Measurements from ENCODE around the gene TMUB2.

Gene TMUB2

DNA sequence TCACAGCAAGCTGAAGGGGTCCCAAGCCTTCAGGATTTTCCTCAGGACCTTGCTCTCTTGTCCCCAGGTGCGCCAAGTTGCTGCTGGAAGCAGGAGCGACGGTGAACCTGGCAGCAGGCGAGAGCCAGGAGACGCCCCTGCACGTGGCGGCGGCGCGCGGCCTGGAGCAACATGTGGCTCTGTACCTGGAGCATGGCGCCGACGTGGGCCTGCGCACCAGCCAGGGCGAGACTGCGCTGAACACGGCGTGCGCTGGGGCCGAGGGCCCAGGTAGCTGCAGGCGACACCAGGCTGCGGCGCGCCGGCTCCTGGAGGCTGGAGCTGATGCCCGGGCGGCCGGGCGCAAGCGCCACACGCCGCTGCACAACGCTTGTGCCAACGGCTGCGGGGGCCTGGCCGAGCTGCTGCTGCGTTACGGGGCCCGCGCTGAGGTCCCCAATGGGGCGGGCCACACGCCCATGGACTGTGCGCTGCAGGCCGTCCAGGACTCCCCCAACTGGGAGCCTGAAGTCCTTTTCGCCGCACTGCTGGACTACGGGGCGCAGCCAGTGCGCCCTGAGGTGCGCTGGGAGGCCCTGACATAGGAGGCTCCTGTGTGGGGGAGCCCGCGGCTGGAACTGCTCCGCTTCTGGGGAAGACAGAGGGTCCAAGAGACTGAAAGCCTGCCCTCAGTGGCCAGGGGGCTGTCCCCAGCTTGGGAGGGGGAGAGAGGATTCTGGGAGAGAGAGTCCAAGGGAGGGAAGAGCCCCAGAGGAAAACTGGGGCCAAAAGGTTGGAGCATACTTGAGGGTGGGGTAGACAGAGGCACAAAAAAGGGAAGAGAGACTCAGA lies 9.9 kb upstream of the TMUB2 start:
- in situ Hi-C loops (cut with HindIII; ENCODE audit: low sequenced_read_pairs), result no loop called here

DNA sequence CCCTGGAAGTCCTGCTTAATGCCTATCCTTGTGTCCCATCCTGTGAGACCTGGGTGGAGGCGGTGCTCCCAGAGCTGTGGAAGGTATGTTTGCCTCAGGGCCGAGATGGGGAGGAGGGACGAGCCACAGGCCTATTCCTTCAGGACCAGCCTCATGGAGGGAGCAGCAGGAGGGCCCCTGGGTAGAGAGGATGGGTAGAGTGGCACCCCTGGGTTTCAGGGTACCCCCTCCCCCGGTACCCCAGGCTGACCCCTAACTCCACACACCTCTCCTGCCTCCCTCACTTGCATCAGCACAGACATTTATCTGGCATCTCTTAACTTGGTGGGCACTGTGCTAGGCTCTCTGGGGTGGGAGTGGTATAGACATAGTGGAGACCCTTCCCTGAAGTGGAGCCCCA lies 9.1 kb upstream of the TMUB2 start:
- in situ Hi-C loops (cut with HindIII; ENCODE audit: low sequenced_read_pairs), result no loop called here

DNA sequence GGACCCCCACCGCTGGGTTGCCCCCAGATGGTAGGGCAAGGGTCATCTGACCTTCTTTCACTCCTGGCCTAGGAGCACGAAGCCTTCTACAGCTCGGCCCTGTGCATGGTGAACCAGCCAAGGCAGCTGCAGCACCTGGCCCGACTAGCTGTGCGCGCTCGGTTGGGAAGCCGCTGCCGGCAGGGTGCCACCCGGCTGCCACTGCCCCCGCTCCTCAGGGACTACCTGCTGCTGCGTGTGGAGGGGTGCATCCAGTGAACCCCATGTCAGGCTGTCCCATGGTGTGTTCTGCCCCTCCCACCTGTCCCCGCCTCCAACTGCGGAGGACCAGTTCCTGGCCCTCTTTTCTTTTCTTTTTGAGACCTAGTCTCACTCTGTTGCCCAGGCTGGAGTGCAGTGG lies 8.6 kb upstream of the TMUB2 start:
- in situ Hi-C loops (cut with HindIII; ENCODE audit: low sequenced_read_pairs), result no loop called here

DNA sequence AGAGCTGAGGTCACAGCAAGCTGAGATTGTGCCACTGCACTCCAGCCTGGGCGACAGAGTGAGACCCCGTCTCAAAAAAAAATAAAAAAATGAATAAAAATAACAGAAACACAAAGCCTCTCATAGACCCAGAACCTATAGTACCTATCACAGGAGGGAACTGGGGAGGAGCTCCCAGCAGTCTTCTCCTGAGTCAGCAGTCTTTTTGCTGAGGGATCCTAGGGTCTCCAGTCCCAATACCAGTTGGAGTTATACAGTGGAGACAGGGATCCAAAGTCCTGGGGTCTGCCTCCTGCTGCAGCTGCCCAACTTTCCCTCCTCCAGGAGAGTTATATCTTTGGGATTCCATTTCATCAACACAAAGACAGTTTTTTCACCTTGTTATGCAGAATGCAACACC lies 3.7 kb upstream of the TMUB2 start:
- in situ Hi-C loops (cut with HindIII; ENCODE audit: low sequenced_read_pairs), result no loop called here

DNA sequence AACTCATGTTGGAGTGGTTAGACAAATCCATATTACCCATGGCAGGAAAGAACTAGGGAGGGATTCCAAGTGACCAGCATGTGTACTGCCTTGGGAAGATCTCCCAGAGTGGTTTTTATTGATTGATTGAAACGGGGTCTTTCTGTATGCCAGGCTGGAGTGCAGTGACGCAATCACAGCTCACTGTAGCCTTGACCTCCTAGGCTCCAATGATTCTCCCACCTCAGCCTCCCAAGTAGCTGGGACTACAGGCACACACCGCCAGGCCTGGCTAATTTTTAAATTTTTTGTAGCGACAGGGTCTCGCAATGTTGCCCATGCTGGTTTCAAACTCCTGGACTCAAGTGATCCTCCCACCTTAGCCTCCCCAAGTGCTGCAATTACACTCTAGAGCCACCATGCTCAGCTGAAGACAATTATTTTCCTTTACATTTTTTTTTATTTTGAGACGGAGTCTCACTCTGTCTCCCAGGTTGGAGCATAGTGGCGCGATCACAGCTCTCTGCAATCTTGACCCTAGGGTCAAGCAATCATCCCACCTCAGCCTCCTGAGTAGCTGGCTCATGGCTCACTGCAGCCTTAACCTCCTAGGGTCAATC lies 2.5 kb upstream of the TMUB2 start:
- in situ Hi-C loops (cut with HindIII; ENCODE audit: low sequenced_read_pairs), result no loop called here

DNA sequence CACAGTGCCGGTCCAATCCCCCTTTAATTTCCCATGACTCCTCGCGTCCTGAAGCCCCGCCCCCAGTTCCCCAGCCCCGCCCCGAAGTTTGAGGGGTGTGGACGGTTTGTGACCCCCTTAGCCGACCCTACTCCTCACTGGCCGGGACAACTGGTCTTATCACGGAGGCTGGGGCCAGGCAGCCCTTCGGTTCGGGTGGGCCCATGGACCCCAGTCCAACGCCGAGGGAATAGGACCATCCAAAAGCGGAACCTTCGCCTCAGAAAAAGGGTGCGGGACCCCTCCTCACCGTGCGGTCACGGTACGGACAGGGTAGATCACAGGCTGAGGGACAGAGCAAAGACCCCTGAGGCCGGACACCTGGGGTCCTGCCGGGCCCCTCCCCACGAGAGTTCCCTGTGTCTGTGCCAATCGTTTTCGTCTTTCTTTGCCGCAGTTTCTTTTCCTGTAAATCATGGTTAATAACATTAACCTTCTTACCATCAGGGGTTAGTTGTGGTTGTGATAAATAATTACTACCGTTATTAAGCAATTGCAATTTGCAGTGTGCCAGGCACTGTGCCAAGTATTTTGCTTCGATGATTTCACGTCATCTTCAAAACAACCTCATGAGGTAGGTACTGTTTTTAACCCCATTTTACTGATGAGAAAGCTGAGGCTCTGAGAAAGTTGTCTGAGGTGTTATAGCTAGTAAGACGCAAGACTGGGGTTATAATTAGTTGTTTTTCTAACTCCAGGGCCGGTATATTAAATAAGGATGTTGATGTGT lies 543 bp downstream of the TMUB2 start:
- in situ Hi-C loops (cut with HindIII; ENCODE audit: low sequenced_read_pairs), result no loop called here

DNA sequence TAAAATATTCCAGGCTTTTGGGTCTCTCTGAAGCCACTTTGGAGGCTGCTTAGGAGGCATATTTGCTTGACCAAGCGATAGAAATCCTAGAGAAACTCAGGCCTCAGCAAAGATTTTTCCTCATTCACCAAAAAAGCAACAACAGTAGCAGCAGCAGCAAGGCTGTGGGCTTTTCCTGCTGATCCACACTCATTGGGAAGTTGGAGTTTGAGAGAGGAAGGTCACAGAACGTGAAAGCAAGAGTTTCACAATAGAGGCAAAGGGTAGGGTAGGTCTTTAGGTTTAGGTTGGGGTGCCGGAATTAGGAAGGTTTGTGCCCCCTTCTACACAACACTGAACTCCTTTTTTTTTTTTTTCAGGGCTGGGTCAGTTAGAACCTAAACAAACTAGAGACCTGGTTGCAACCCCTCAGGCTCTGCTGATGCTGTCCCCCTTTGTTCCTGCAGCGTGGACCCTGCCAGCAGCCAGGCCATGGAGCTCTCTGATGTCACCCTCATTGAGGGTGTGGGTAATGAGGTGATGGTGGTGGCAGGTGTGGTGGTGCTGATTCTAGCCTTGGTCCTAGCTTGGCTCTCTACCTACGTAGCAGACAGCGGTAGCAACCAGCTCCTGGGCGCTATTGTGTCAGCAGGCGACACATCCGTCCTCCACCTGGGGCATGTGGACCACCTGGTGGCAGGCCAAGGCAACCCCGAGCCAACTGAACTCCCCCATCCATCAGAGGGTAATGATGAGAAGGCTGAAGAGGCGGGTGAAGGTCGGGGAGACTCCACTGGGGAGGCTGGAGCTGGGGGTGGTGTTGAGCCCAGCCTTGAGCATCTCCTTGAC lies 2.0 kb downstream of the TMUB2 start:
- in situ Hi-C loops (cut with HindIII; ENCODE audit: low sequenced_read_pairs), result no loop called here

DNA sequence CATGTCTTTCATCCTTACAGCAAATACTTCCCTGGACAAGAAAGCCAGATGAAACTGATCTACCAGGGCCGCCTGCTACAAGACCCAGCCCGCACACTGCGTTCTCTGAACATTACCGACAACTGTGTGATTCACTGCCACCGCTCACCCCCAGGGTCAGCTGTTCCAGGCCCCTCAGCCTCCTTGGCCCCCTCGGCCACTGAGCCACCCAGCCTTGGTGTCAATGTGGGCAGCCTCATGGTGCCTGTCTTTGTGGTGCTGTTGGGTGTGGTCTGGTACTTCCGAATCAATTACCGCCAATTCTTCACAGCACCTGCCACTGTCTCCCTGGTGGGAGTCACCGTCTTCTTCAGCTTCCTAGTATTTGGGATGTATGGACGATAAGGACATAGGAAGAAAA lies 3.7 kb downstream of the TMUB2 start:
- in situ Hi-C loops (cut with HindIII; ENCODE audit: low sequenced_read_pairs), result no loop called here

DNA sequence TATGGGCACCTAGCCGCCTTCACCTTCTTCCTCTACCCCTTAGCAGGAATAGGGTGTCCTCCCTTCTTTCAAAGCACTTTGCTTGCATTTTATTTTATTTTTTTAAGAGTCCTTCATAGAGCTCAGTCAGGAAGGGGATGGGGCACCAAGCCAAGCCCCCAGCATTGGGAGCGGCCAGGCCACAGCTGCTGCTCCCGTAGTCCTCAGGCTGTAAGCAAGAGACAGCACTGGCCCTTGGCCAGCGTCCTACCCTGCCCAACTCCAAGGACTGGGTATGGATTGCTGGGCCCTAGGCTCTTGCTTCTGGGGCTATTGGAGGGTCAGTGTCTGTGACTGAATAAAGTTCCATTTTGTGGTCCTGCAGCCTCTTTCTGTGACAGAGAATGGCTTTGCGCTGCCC lies 4.6 kb downstream of the TMUB2 start:
- in situ Hi-C loops (cut with HindIII; ENCODE audit: low sequenced_read_pairs), result no loop called here

DNA sequence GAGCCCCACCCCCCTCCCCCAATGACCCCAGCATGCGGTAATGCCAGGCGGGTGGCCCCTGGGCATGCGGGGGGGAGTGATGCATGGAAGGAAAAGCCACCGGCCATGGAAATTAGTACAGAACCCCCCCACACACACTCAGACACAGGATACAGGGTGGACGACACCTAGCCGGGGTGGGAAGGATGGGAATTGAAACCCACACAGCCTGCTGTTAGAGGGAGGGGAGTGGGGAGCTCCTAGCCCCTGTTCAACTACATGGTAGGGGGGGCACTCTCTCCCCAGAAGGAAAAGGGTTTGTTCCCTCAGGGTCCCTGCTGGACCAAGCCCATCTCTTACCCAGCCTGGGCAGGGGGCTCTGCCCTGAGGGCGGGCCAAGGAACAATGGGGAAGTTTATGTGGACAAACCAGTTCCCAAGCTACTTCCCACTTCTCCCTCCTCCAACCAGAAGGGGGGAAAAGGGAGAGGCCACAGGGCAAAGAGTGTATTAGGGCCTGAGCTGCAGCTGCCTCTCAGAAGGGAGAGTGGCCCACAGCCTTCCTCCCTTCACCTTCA lies 5.2 kb downstream of the TMUB2 start:
- in situ Hi-C loops (cut with HindIII; ENCODE audit: low sequenced_read_pairs), result no loop called here

DNA sequence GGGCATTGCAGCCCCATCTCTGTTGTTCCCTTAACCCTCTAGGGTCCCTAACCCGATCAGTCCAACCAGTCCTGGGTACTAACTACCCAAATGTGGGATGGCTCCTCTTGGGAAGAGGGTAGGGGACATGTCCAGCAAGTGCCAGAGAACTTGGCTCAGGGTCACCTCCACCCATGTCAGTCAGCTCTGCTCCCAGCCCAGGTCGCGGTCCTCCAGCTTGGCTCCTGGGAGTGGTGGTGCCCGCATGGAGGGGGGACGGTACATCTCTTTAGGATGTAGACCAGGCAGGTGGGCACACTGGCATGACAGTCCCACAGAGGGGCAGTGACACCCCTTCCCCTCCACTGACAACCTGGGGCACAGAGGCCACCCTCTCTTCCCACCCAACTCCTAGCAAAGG lies 6.0 kb downstream of the TMUB2 start:
- in situ Hi-C loops (cut with HindIII; ENCODE audit: low sequenced_read_pairs), result no loop called here

DNA sequence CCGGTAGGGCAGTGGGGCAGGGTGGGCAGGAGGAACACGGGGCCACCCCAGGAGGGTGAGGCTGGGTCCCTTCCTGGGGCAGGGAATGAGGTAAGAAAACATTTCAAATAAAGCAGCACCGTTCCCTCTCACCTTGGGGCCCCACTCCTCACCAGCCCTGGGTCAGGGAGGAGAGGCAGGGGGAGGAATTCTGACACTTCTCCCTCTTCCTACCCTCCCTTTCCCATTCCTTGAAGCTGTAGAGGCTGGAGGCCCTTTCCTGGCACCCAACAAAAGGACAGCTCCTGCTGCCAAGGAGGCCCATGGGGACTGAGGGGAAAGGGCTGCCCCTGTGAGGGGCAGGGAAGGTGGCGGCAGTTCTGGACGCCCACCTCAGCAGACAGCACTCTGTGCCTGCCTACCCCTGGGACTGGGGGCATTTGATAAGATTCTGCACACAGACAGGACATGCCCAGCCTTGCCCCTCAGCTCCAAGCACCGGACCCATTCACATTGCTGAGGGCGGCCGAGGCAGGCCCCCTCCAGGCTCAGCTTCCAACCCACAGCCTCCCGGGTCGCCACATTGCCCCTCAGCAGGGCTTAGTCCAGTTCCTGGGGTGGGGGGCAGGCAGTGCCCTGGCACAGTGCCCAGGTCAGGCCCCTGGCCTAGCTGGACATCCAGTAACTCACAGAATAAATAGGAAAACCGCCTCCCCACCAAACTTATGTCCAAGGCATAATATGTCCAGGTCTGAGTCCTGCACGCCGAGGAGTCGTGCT lies 6.7 kb downstream of the TMUB2 start:
- in situ Hi-C loops (cut with HindIII; ENCODE audit: low sequenced_read_pairs), result no loop called here

DNA sequence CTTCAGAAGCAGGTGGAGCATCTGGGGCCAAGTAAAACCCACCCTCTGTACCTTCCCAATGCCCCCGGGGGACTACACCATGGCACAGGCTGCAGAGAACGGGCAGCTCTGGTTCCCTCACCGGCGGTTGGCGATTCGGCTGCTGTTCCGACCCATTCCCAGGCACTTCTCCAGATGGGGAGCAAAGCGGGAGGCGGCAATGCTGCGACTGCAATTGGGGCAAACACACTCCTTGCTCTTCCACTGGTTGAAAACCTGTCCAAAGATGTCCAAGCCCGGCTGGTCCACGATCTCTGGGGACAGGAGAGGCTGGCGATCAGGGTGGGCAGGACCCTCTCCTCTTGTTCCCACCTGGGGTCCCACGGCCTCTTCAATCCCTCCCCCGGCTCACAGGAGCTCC lies 10.3 kb downstream of the TMUB2 start:
- in situ Hi-C loops (cut with HindIII; ENCODE audit: low sequenced_read_pairs), result no loop called here

DNA sequence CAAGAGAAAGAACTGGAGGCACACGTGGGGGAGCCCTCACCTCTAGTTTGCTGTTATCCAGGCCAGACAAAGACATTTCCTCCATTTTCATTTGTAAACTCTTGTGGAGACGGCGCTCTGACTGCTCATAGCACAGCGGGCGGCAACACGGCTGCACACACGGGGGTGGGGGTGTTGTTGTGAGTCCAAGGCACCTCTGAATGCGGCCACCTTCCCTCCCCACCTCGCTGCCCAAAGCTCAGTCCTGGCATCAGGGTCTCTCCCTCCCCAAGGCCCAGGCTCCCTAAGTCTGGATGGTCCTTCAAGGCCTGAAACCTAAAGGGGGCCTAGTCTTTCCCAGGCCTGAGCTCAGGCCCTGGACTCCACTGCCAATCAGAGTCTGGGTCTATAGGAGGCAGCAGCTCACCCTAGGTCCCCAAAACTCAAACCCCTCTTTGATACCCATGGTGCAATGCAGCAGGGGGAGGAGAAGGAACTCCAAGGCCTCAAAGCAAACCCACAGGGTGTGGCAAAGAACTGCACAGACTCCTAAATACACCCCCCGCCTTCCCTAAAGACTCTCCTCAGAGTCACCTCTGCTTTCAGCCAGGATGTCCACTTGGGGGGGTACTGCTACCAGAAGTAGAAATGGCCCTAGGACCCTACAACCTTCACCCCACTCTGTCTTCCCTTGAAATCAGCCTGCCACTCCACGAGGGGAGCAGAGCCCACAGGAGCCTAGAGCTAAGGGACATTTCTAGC lies 11.4 kb downstream of the TMUB2 start:
- in situ Hi-C loops (cut with HindIII; ENCODE audit: low sequenced_read_pairs), result no loop called here

DNA sequence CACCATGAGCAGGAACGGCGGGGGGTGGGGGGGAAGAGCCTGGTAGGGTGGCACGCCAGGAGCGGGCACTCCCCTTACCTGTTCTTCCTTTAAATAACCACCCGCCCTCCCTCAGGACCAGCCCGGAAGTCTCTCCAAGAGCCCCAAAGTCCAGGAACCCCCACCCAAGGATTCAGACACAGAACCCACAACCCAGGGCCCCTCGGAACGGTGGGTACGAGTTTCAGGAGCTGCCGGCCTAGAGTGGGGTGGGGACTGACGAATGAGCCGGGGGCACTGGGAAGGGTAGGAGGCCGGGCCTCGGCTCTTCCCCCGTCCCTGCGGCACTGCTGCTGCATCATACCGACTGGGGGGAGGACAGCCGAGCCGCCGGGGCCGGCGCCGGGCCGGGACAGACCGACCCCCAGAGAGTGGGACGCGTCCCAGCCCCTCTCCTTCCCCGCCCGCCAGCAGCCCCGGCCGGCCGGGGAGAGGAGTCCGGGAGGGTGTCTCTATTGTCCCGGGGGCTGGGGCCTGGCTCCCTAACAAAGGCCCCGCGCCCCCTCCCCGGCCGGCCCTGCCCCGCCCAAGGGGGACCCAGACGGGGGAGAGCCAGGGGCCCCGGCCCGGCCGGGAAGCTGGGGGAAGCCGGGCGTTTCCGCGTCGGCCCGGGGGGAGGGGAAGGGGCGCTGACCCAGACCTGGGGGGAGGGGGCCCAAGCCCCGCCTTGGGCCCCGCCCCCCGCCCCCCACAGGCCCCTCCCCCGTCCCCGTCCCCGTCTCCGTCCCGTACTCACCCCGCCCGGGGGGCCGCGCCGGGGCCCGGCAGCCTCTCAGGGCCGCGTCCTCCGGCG lies 12.2 kb downstream of the TMUB2 start:
- in situ Hi-C loops (cut with HindIII; ENCODE audit: low sequenced_read_pairs), result no loop called here

DNA sequence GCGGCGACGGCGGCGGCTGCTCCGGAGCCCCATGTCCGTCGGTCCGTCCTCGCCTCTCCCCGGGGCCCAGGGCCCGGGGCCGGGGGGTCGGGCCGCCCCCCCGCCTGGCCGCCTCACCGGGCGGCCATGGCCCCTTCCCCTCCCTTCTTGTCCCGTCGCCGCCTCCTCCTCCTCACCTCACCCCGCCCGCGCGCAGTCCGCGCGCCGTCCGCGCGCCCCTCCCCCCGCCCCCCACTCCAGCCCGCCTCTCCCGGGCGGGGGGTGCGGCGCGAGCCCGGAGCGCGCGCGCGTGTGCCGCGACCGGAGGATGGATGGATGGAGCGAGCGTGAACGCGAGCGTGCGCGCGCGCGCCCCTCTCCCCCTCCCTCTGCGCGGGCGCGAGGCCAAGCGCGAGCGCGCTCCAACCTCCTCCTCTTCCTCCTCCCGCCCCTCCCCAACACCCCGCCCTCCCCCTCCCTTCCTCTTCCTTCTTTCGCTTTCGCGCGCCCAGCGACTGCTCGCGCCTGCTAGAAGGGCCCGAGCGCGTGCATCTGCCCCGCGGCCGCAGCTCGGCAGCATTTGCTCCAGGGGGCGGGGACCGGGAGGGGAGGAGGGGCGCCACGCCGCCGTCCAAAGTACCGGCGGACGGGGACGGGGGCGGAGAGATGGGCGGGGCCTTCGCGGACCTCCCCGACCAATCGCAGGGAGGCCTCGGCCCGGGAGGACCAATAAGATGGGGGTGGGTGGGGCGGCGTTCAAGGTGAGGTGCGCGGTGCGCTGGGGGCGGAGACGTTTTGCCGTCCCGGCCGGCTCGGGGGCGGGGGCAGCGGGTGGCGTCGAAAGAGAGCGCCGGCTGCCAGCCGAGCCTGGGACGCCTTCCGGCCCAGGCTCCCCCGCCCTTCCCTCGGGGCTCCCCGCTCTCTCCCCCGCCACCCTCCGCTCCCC lies 13.0 kb downstream of the TMUB2 start, which contains the start of gene ATXN7L3:
TSS of gene ATXN7L3 (minus strand) at position 332 of the 925 bp plus-strand sequence. CDS start 1,814 bp downstream, outside the sequence.
- in situ Hi-C loops (cut with HindIII; ENCODE audit: low sequenced_read_pairs), result no loop called here

DNA sequence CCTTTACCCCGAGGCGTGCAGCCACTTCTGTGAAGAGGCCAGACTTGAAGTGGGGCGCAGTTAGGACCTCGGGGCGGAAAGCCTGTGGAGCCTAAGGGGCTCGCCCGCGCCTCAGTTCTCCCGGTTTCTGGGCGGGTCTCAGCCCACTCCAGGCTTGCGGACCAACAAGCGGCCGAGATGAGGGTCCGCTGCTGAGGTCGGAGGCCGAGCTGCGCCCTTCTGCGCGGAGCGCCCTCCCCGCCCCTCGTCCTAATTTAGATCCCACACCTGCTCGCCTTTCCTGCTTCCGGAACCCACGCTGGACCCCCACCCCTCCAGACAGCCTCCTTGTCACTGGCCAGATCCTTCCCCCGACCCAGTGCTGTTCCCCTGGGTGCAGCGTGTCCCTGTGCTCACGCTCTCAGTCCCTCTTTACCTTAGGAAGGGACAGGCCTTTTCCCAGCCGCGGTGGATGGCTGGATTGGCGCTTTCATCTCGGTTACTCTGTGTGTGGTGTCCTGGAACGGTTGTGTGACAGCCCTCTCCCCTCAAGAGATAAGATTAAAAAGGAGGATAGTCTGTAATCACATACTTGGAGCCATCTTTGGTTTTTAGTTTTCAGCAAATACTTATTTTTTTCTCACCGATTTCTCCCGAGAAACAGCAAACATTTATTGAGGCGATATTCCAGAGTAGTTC lies 13.8 kb downstream of the TMUB2 start:
- in situ Hi-C loops (cut with HindIII; ENCODE audit: low sequenced_read_pairs), result no loop called here
